HepG2 (cell line): ENCODE measurements around the gene SCAMP3. TPM values are rescaled to one million over a fixed set of nuclear protein-coding genes. Genes with fewer than 3 reads are reported as not detected.

Experiments
- HES4 ChIP-seq: sonication (generic); formaldehyde crosslinking; IDR thresholded peaks from 2 replicates; pipeline ENCODE4 v1.9.0; 2021; ENCODE audit warnings: mild to moderate bottlenecking, missing genetic modification reagents, borderline replicate concordance
- KLF16 ChIP-seq, 2 experiments: sonication (generic) in 1 of 2; formaldehyde crosslinking in 1 of 2; IDR thresholded peaks; 2 replicates each; pipeline versions ENCODE4 v1.6.1 to v1.8.0; 2016 to 2023; ENCODE audit warnings: missing genetic modification reagents in 2 of 2, missing compliant biosample characterization in 1 of 2
- SIN3A ChIP-seq: IDR thresholded peaks from 2 replicates; pipeline ENCODE4 v1.6.1; 2011; ENCODE audit warnings: low read depth, mild to moderate bottlenecking, control low read depth, low read length, borderline replicate concordance
- SP1 ChIP-seq, 2 experiments: fragments of 450-650 bp in 1 of 2; sonication (generic) in 1 of 2; formaldehyde crosslinking in 1 of 2; IDR thresholded peaks; 2 replicates each; pipeline versions ENCODE4 v1.4.0 to v1.6.1; 2016 to 2020; ENCODE audit warnings: missing genetic modification reagents in 1 of 2
- ZNF101 ChIP-seq: sonication (generic); formaldehyde crosslinking; IDR thresholded peaks from 2 replicates; pipeline ENCODE4 v1.4.0; 2020; ENCODE audit warnings: mild to moderate bottlenecking, low read depth, missing genetic modification reagents, borderline replicate concordance
- ZNF577 ChIP-seq: sonication (generic); formaldehyde crosslinking; IDR thresholded peaks from 2 replicates; pipeline ENCODE4 v1.4.0; 2020; ENCODE audit warnings: mild to moderate bottlenecking, low read depth, missing genetic modification reagents, borderline replicate concordance
- ZNF766 ChIP-seq: sonication (generic); formaldehyde crosslinking; IDR thresholded peaks from 2 replicates; pipeline ENCODE4 v1.5.0; 2020; ENCODE audit warnings: missing genetic modification reagents, borderline replicate concordance
- polyA plus RNA-seq, 8 experiments: library from polyadenylated mRNA; depleted of rRNA in 3 of 8; stranded (reverse) in 7 of 8; unstranded in 1 of 8; fragments of >200 nt; fragmentation: Illumina TruSeq in 4 of 8; extraction: Trizol in 4 of 8; gene quantifications; 2 replicates each; pipeline versions ENCODE4 v1.2.1 to v1.2.3, GENCODE V29; 2011 to 2016; ENCODE audit warnings: low read depth in 4 of 8, missing spikeins in 1 of 8, mixed read lengths in 1 of 8; ENCODE audit not compliant: insufficient read depth in 1 of 8
- total RNA-seq, 5 experiments: library from RNA; depleted of rRNA; stranded (reverse); fragments of >200 nt; fragmentation: Illumina TruSeq; extraction: Trizol; gene quantifications; 2 replicates each; pipeline ENCODE4 v1.2.3, GENCODE V29; 2016; ENCODE audit warnings: low read depth in 1 of 5
- TF ChIP-seq, protein P1 (sequence below): sonication (generic); formaldehyde crosslinking; IDR thresholded peaks from 2 replicates; pipeline ENCODE4 v1.5.1; 2020; ENCODE audit warnings: mild to moderate bottlenecking, missing genetic modification reagents, borderline replicate concordance
- TF ChIP-seq, protein P2 (sequence below): sonication (generic); formaldehyde crosslinking; IDR thresholded peaks from 2 replicates; pipeline ENCODE4 v1.9.0; 2021; ENCODE audit warnings: mild to moderate bottlenecking, missing genetic modification reagents
- TF ChIP-seq, protein P3 (sequence below): sonication (generic); formaldehyde crosslinking; IDR thresholded peaks from 2 replicates; pipeline ENCODE4 v1.4.0; 2020; ENCODE audit warnings: missing genetic modification reagents
- TF ChIP-seq, protein P4 (sequence below): sonication (generic); formaldehyde crosslinking; IDR thresholded peaks from 2 replicates; pipeline ENCODE4 v1.5.0; 2020; ENCODE audit warnings: missing genetic modification reagents, mild to moderate bottlenecking, borderline replicate concordance

Gene SCAMP3
- total and polyA plus RNA-seq, 2 of the 13 experiments (the other 11 are each of a cell fraction or from before 2014, with no cell fraction given): 46.8 to 83.3 TPM

DNA sequence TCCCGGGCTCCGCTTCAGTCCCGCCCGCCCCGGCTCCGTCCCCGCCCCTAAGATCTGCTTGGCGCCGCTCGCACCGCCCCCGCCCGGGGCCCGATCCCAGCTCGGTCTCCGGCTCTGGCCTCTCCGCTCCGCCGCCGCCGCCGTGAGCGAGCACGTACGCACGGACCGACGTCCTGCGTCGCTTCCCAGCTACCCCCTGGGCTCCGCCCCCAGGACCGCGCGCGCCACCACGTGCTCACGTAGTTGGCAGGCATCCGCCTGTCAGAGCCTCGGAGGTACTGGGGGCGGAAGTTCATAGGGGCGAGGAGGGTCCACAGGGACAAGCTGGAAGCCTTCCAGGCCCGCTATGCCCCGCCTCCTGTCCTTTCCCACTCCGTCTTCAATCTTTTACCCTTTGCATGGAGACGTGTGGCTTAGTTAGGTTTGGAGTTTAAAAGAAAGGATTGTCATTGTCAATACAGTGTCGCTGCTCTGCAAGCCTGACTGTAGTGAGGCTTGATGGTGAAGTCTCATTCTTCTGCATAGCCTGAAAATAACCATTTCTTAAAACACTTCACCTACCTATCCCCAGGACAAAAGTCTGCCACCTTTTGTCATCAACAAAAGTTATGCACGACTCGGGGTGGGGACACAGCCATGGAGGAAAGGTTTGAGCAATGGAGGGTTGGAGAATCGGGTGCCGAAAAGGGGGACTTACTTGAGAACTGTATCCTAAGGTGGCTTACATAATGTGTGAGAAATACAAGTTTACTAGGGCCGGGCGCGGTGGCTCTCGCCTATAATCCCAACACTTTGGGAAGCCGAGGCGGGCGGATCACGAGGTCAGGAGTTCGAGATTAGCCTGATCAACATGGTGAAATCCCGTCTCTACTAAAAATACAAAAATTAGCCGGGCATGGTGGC, 11.4 kb upstream of the SCAMP3 start, which contains the start of gene CLK2 (continued):
- TF ChIP-seq, protein P1, sequence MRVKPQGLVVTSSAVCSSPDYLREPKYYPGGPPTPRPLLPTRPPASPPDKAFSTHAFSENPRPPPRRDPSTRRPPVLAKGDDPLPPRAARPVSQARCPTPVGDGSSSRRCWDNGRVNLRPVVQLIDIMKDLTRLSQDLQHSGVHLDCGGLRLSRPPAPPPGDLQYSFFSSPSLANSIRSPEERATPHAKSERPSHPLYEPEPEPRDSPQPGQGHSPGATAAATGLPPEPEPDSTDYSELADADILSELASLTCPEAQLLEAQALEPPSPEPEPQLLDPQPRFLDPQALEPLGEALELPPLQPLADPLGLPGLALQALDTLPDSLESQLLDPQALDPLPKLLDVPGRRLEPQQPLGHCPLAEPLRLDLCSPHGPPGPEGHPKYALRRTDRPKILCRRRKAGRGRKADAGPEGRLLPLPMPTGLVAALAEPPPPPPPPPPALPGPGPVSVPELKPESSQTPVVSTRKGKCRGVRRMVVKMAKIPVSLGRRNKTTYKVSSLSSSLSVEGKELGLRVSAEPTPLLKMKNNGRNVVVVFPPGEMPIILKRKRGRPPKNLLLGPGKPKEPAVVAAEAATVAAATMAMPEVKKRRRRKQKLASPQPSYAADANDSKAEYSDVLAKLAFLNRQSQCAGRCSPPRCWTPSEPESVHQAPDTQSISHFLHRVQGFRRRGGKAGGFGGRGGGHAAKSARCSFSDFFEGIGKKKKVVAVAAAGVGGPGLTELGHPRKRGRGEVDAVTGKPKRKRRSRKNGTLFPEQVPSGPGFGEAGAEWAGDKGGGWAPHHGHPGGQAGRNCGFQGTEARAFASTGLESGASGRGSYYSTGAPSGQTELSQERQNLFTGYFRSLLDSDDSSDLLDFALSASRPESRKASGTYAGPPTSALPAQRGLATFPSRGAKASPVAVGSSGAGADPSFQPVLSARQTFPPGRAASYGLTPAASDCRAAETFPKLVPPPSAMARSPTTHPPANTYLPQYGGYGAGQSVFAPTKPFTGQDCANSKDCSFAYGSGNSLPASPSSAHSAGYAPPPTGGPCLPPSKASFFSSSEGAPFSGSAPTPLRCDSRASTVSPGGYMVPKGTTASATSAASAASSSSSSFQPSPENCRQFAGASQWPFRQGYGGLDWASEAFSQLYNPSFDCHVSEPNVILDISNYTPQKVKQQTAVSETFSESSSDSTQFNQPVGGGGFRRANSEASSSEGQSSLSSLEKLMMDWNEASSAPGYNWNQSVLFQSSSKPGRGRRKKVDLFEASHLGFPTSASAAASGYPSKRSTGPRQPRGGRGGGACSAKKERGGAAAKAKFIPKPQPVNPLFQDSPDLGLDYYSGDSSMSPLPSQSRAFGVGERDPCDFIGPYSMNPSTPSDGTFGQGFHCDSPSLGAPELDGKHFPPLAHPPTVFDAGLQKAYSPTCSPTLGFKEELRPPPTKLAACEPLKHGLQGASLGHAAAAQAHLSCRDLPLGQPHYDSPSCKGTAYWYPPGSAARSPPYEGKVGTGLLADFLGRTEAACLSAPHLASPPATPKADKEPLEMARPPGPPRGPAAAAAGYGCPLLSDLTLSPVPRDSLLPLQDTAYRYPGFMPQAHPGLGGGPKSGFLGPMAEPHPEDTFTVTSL (CRISPR knock-in tag): no peak; the same call in 1 of the 2 replicates
- TF ChIP-seq ZNF577 (no peak), ZNF766 (CRISPR knock-in tag) (no peak), SIN3A (peak; percentile 78; the same call in 1 of the 2 replicates), KLF16 (CRISPR knock-in tag; IDR thresholded peaks at IDR 0.05) (no peak; a peak in 1 of 4 replicates), HES4 (CRISPR knock-in tag) (peak; percentile 79; the same call in 1 of the 2 replicates), SP1 (IDR thresholded peaks at IDR 0.05) (no peak), SP1 (CRISPR knock-in tag; IDR thresholded peaks at IDR 0.05) (peak; percentile 90), ZNF101 (CRISPR knock-in tag) (no peak)
- TF ChIP-seq, protein P2, sequence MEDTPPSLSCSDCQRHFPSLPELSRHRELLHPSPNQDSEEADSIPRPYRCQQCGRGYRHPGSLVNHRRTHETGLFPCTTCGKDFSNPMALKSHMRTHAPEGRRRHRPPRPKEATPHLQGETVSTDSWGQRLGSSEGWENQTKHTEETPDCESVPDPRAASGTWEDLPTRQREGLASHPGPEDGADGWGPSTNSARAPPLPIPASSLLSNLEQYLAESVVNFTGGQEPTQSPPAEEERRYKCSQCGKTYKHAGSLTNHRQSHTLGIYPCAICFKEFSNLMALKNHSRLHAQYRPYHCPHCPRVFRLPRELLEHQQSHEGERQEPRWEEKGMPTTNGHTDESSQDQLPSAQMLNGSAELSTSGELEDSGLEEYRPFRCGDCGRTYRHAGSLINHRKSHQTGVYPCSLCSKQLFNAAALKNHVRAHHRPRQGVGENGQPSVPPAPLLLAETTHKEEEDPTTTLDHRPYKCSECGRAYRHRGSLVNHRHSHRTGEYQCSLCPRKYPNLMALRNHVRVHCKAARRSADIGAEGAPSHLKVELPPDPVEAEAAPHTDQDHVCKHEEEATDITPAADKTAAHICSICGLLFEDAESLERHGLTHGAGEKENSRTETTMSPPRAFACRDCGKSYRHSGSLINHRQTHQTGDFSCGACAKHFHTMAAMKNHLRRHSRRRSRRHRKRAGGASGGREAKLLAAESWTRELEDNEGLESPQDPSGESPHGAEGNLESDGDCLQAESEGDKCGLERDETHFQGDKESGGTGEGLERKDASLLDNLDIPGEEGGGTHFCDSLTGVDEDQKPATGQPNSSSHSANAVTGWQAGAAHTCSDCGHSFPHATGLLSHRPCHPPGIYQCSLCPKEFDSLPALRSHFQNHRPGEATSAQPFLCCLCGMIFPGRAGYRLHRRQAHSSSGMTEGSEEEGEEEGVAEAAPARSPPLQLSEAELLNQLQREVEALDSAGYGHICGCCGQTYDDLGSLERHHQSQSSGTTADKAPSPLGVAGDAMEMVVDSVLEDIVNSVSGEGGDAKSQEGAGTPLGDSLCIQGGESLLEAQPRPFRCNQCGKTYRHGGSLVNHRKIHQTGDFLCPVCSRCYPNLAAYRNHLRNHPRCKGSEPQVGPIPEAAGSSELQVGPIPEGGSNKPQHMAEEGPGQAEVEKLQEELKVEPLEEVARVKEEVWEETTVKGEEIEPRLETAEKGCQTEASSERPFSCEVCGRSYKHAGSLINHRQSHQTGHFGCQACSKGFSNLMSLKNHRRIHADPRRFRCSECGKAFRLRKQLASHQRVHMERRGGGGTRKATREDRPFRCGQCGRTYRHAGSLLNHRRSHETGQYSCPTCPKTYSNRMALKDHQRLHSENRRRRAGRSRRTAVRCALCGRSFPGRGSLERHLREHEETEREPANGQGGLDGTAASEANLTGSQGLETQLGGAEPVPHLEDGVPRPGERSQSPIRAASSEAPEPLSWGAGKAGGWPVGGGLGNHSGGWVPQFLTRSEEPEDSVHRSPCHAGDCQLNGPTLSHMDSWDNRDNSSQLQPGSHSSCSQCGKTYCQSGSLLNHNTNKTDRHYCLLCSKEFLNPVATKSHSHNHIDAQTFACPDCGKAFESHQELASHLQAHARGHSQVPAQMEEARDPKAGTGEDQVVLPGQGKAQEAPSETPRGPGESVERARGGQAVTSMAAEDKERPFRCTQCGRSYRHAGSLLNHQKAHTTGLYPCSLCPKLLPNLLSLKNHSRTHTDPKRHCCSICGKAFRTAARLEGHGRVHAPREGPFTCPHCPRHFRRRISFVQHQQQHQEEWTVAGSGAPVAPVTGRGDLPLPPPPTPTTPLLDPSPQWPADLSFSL (CRISPR knock-in tag): no peak
- TF ChIP-seq, protein P3, sequence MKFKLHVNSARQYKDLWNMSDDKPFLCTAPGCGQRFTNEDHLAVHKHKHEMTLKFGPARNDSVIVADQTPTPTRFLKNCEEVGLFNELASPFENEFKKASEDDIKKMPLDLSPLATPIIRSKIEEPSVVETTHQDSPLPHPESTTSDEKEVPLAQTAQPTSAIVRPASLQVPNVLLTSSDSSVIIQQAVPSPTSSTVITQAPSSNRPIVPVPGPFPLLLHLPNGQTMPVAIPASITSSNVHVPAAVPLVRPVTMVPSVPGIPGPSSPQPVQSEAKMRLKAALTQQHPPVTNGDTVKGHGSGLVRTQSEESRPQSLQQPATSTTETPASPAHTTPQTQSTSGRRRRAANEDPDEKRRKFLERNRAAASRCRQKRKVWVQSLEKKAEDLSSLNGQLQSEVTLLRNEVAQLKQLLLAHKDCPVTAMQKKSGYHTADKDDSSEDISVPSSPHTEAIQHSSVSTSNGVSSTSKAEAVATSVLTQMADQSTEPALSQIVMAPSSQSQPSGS (CRISPR knock-in tag): peak; percentile 61; the same call in 1 of the 2 replicates
- TF ChIP-seq, protein P4, sequence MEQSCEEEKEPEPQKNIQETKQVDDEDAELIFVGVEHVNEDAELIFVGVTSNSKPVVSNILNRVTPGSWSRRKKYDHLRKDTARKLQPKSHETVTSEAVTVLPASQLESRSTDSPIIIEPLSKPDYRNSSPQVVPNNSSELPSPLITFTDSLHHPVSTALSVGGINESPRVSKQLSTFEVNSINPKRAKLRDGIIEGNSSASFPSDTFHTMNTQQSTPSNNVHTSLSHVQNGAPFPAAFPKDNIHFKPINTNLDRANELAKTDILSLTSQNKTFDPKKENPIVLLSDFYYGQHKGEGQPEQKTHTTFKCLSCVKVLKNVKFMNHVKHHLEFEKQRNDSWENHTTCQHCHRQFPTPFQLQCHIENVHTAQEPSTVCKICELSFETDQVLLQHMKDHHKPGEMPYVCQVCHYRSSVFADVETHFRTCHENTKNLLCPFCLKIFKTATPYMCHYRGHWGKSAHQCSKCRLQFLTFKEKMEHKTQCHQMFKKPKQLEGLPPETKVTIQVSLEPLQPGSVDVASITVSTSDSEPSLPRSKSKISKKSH (CRISPR knock-in tag): no peak
